ENCODE measurements around the gene COQ3. TPM values are rescaled to one million over a fixed set of nuclear protein-coding genes. Genes with fewer than 3 reads are reported as not detected.
A peak's percentile ranks its signal among the peaks of the same experiment; 100 is the strongest.

The COQ3 gene
- total and polyA plus RNA-seq, 7 donors = 13.5 to 20.0 (median 19.0) TPM

- TF ChIP-seq CTCF (IDR thresholded peaks at IDR 0.05) = no peak
- intact Hi-C loops (cut with DNase I) = loop anchor here in 1 of 2 donors (10.0 kb wide), 1 partner anchor 1041 kb away; the partner anchor contains the start of gene SIM1
- ATAC-seq (no peak), DNase-seq (no peak)
- peak overlapping the region; percentile 96 for H3K4me3 ChIP-seq
- peaks cover 0 to 16% of the 10 kb centered on the region in 2 donors for H3K36me3 ChIP-seq (ENCODE audit: insufficient read depth in 1 of 2, low read depth in 1 of 2)
- peaks cover 63% of the 10 kb centered on the region for H3K4me1 ChIP-seq
- H3K27me3 ChIP-seq (ENCODE audit: insufficient read depth in 3 of 3, low read length in 2 of 3) = no peaks in the 10 kb centered on the region
- no peaks in the 10 kb centered on the region for H3K9me3 ChIP-seq
- 27 to 53% (median 43%) methylated on average over 5 of the region's 5 CpGs for WGBS, 3 donors
- peak overlapping the region; percentile 99 for H3K27ac ChIP-seq
Measured at GRCh38 chr6:99424022-99424421, 30.0 kb upstream of the COQ3 start.

GRCh38 chr6:99422912-99423311 is 28.9 kb upstream of the COQ3 start:
- H3K4me3 ChIP-seq = peak overlapping the region; percentile 96
- peaks cover 0 to 12% of the 10 kb centered on the region in 2 donors for H3K36me3 ChIP-seq (ENCODE audit: insufficient read depth in 1 of 2, low read depth in 1 of 2)
- 48 to 78% (median 61%) methylated on average over 6 of the region's 6 CpGs for WGBS, 3 donors
- ATAC-seq = no peak
- intact Hi-C loops (cut with DNase I) = loop anchor here in 1 of 2 donors (10.0 kb wide), 1 partner anchor 1042 kb away; the partner anchor contains the start of gene SIM1
- H3K27ac ChIP-seq = no peak overlapping the region
- H3K4me1 ChIP-seq = peaks cover 67% of the 10 kb centered on the region
- no peaks in the 10 kb centered on the region for H3K27me3 ChIP-seq (ENCODE audit: insufficient read depth in 3 of 3, low read length in 2 of 3)
- no peak for DNase-seq
- TF ChIP-seq CTCF (IDR thresholded peaks at IDR 0.05) = no peak
- H3K9me3 ChIP-seq = no peaks in the 10 kb centered on the region

- Histone ChIP-seq H3K9me3 (no peaks in the 10 kb centered on the region), H3K27me3 (ENCODE audit: insufficient read depth in 3 of 3, low read length in 2 of 3) (no peaks in the 10 kb centered on the region), H3K4me1 (peaks cover 61% of the 10 kb centered on the region), H3K4me3 (no peak overlapping the region), H3K36me3 (ENCODE audit: insufficient read depth in 1 of 2, low read depth in 1 of 2) (peaks cover 0 to 17% of the 10 kb centered on the region in 2 donors), H3K27ac (no peak overlapping the region)
- DNase-seq (no peak), ATAC-seq (no peak)
- no peak for TF ChIP-seq CTCF (IDR thresholded peaks at IDR 0.05)
- intact Hi-C loops (cut with DNase I) = no loop called here
- 74 to 86% (median 80%) methylated on average over 9 of the region's 9 CpGs for WGBS, 3 donors
Measured at GRCh38 chr6:99416892-99417767, 23.1 kb upstream of the COQ3 start.

GRCh38 chr6:99416226-99416625 is 22.2 kb upstream of the COQ3 start:
- no peak for TF ChIP-seq CTCF (IDR thresholded peaks at IDR 0.05)
- Histone ChIP-seq H3K9me3 (no peaks in the 10 kb centered on the region), H3K27me3 (ENCODE audit: insufficient read depth in 3 of 3, low read length in 2 of 3) (no peaks in the 10 kb centered on the region), H3K4me3 (no peak overlapping the region), H3K27ac (no peak overlapping the region), H3K36me3 (ENCODE audit: insufficient read depth in 1 of 2, low read depth in 1 of 2) (peaks cover 0 to 19% of the 10 kb centered on the region in 2 donors), H3K4me1 (peaks cover 52% of the 10 kb centered on the region)
- ATAC-seq = no peak
- 78 to 81% (median 80%) methylated on average over 2 of the region's 2 CpGs for WGBS, 3 donors
- intact Hi-C loops (cut with DNase I) = no loop called here
- DNase-seq = no peak

Data from psoas muscle (tissue), 8 donors.